Stomach (tissue), 4 donors: ENCODE measurements around the gene TBC1D5.

Experiments
- POLR2A ChIP-seq, 4 donors: fragments of 450-650 bp; IDR thresholded peaks; one replicate each; pipeline ENCODE4 v1.6.1; 2016; ENCODE audit warnings: antibody characterized with exemption in 4 of 4, control low read depth in 2 of 4, mild to moderate bottlenecking in 1 of 4, moderate library complexity in 1 of 4
- POLR2AphosphoS5 ChIP-seq, 3 donors: sonication (generic); formaldehyde crosslinking; IDR thresholded peaks; one replicate each; pipeline ENCODE4 v1.6.1; 2016; ENCODE audit warnings: antibody characterized with exemption in 3 of 3
- TF ChIP-seq, protein P1 (sequence below), 7 experiments: fragments of 450-650 bp in 4 of 7; fragments of 200-600 bp in 3 of 7; sonication (generic) in 3 of 7; IDR thresholded peaks; one replicate each; pipeline ENCODE4 v1.5.1; 2016 to 2019; ENCODE audit warnings: antibody characterized with exemption in 7 of 7, control low read depth in 2 of 7, mild to moderate bottlenecking in 1 of 7

DNA sequence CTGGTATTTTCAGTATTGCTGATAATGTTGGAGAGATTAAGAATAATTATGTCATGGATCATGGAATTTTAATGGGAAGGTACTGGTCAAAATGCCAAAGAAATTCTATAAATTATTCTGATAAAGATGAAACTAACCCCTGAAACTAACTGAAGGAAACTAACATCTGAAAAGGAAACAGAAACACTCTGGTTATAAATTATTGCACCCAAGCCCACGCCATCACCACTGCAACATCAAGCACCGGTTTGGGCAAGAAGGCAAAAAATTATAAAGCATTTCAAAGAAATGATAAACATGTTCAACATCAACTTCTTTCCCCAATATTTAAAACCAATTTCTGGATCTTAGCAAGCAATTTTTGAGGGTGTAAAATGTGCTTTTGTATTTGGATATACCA, 372.5 kb downstream of the TBC1D5 start:
- TF ChIP-seq POLR2A (IDR thresholded peaks at IDR 0.05), result no peak
- TF ChIP-seq, protein P1, sequence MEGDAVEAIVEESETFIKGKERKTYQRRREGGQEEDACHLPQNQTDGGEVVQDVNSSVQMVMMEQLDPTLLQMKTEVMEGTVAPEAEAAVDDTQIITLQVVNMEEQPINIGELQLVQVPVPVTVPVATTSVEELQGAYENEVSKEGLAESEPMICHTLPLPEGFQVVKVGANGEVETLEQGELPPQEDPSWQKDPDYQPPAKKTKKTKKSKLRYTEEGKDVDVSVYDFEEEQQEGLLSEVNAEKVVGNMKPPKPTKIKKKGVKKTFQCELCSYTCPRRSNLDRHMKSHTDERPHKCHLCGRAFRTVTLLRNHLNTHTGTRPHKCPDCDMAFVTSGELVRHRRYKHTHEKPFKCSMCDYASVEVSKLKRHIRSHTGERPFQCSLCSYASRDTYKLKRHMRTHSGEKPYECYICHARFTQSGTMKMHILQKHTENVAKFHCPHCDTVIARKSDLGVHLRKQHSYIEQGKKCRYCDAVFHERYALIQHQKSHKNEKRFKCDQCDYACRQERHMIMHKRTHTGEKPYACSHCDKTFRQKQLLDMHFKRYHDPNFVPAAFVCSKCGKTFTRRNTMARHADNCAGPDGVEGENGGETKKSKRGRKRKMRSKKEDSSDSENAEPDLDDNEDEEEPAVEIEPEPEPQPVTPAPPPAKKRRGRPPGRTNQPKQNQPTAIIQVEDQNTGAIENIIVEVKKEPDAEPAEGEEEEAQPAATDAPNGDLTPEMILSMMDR (IDR thresholded peaks at IDR 0.05), result no peak
- no peak for TF ChIP-seq POLR2AphosphoS5 (IDR thresholded peaks at IDR 0.05)
